IMR-90 (cell line): ENCODE data around the gene LDAH. TPM values are rescaled to one million over a fixed set of nuclear protein-coding genes. Genes with fewer than 3 reads are reported as not detected.

Experiments used
- ATAC-seq: fragments of 200-7000 bp; cut with Tn5 transposase; 2 replicates; pipeline ENCODE4 v1.9.1; 2020; ENCODE audit warnings: low read depth, mild to moderate bottlenecking, moderate library complexity
- BruUV-seq: library from RNA; stranded (reverse); fragments of 400-500 nt; replicated peaks from 2 replicates; lab custom pipeline; 2021; lab: Mats Ljungman, UMichigan
- CTCF ChIA-PET: fragments of 300-600 bp; formaldehyde crosslinking; extraction: SDS; loops from one replicate; lab custom pipeline; 2021; ENCODE audit warnings: antibody characterized with exemption; lab: Yijun Ruan, JAX
- POLR2A ChIA-PET: fragments of 300-600 bp; sonication (Branson Sonifier 250); formaldehyde crosslinking; loops from one replicate; lab custom pipeline; 2022; ENCODE audit warnings: antibody characterized with exemption; ENCODE audit not compliant: unreplicated experiment; lab: Charles Lee
- DNase-seq: peaks from one replicate; pipeline ENCODE4 v3.0.0; 2013
- H2AFZ ChIP-seq: replicated peaks from 2 replicates; pipeline ENCODE3; 2013; ENCODE audit warnings: low read length, mild to moderate bottlenecking; ENCODE audit not compliant: poor library complexity
- H2AK5ac ChIP-seq: 2 replicates; pipeline ENCODE4 v1.6.1; 2013; ENCODE audit warnings: low read depth, low read length, inconsistent platforms
- H2AK9ac ChIP-seq: replicated peaks from 2 replicates; pipeline ENCODE3; 2013; ENCODE audit warnings: mild to moderate bottlenecking, low read depth, low read length, moderate library complexity; ENCODE audit not compliant: poor library complexity
- H2BK120ac ChIP-seq: 2 replicates; pipeline ENCODE4 v1.6.1; 2013; ENCODE audit warnings: low read depth, low read length, inconsistent platforms
- H2BK15ac ChIP-seq: 3 replicates; pipeline ENCODE4 v1.6.1; 2013; ENCODE audit warnings: low read depth, low read length, inconsistent platforms
- H2BK20ac ChIP-seq: 2 replicates; pipeline ENCODE4 v1.6.1; 2013; ENCODE audit warnings: low read depth, mild to moderate bottlenecking, inconsistent platforms, low read length, moderate library complexity
- H2BK5ac ChIP-seq: 2 replicates; pipeline ENCODE4 v1.6.1; 2013; ENCODE audit warnings: mild to moderate bottlenecking, low read depth, low read length, inconsistent platforms; ENCODE audit not compliant: poor library complexity, severe bottlenecking
- H3K14ac ChIP-seq: replicated peaks from 2 replicates; pipeline ENCODE4 v1.6.1; 2013; ENCODE audit warnings: low read depth, low read length, inconsistent platforms
- H3K18ac ChIP-seq: 2 replicates; pipeline ENCODE4 v1.6.1; 2013; ENCODE audit warnings: low read depth, low read length, control low read depth
- H3K23ac ChIP-seq: 2 replicates; pipeline ENCODE4 v1.6.1; 2013; ENCODE audit warnings: low read depth, low read length, inconsistent platforms
- H3K27ac ChIP-seq: 2 replicates; pipeline ENCODE4 v1.5.1; 2013; ENCODE audit warnings: mild to moderate bottlenecking, control low read depth, low read length; ENCODE audit not compliant: insufficient read depth
- H3K27me3 ChIP-seq: 2 replicates; pipeline ENCODE4 v1.6.1; 2013; ENCODE audit warnings: low read length; ENCODE audit not compliant: control insufficient read depth, insufficient read depth
- H3K36me3 ChIP-seq: 2 replicates; pipeline ENCODE4 v1.6.1; 2013; ENCODE audit warnings: low read length, mixed read lengths; ENCODE audit not compliant: control insufficient read depth, insufficient read depth
- H3K4ac ChIP-seq: 2 replicates; pipeline ENCODE4 v1.6.1; 2013; ENCODE audit warnings: low read depth, low read length, inconsistent platforms
- H3K4me1 ChIP-seq: 2 replicates; pipeline ENCODE4 v1.6.1; 2013; ENCODE audit warnings: low read length, mixed read lengths; ENCODE audit not compliant: control insufficient read depth, insufficient read depth
- H3K4me2 ChIP-seq: 2 replicates; pipeline ENCODE4 v1.6.1; 2013; ENCODE audit warnings: low read depth, mild to moderate bottlenecking, control low read depth, low read length, moderate library complexity
- H3K4me3 ChIP-seq: 2 replicates; pipeline ENCODE4 v1.5.1; 2013; ENCODE audit warnings: low read depth, mild to moderate bottlenecking, control low read depth, low read length, moderate library complexity; ENCODE audit not compliant: insufficient read depth
- H3K56ac ChIP-seq: 2 replicates; pipeline ENCODE4 v1.6.1; 2013; ENCODE audit warnings: low read length, inconsistent platforms; ENCODE audit not compliant: insufficient read depth; ENCODE audit errors: extremely low read depth
- H3K79me1 ChIP-seq, 2 experiments: 2 replicates each; pipeline ENCODE4 v1.6.1; 2013; ENCODE audit warnings: low read length in 2 of 2, inconsistent platforms in 1 of 2, low read depth in 1 of 2
- H3K9ac ChIP-seq: 2 replicates; pipeline ENCODE4 v1.6.1; 2013; ENCODE audit warnings: low read depth, low read length, control low read depth
- H3K9me1 ChIP-seq: 2 replicates; pipeline ENCODE4 v1.6.1; 2013; ENCODE audit warnings: low read length, inconsistent platforms; ENCODE audit not compliant: insufficient read depth
- H3K9me3 ChIP-seq: 2 replicates; pipeline ENCODE4 v1.6.1; 2013; ENCODE audit warnings: low read length; ENCODE audit not compliant: control insufficient read depth, insufficient read depth
- H4K20me1 ChIP-seq: 2 replicates; pipeline ENCODE4 v1.6.1; 2013; ENCODE audit warnings: low read length, inconsistent platforms; ENCODE audit not compliant: insufficient read depth
- H4K5ac ChIP-seq: 2 replicates; pipeline ENCODE4 v1.6.1; 2013; ENCODE audit warnings: mild to moderate bottlenecking, low read depth, low read length, control low read depth
- H4K8ac ChIP-seq, 2 experiments: 2 replicates each; pipeline ENCODE4 v1.6.1; 2013; ENCODE audit warnings: low read depth in 2 of 2, low read length in 2 of 2, control low read depth in 1 of 2, inconsistent platforms in 1 of 2
- H4K91ac ChIP-seq: 2 replicates; pipeline ENCODE4 v1.6.1; 2013; ENCODE audit warnings: low read depth, low read length, inconsistent platforms; ENCODE audit not compliant: insufficient read depth
- CTCF ChIP-seq: conservative IDR thresholded peaks from 2 replicates; pipeline ENCODE4 v1.5.1; 2012; ENCODE audit warnings: mild to moderate bottlenecking, low read depth, low read length, improper control_type of control experiment
- MAZ ChIP-seq: IDR thresholded peaks from 2 replicates; pipeline ENCODE4 v1.6.1; 2012; ENCODE audit warnings: low read depth, mild to moderate bottlenecking, low read length, improper control_type of control experiment, moderate library complexity, borderline replicate concordance
- NFE2L2 ChIP-seq: fragments of 150-350 bp; IDR thresholded peaks from 2 replicates; pipeline ENCODE4 v1.6.1; 2016; ENCODE audit warnings: low read depth, mild to moderate bottlenecking, low read length
- RAD21 ChIP-seq: IDR thresholded peaks from 2 replicates; pipeline ENCODE4 v1.6.1; 2012; ENCODE audit warnings: low read length, improper control_type of control experiment
- SMC3 ChIP-seq: fragments of 150-350 bp; IDR thresholded peaks from 2 replicates; pipeline ENCODE4 v1.6.1; 2016; ENCODE audit warnings: low read depth, mild to moderate bottlenecking, antibody characterized with exemption, low read length, moderate library complexity
- WGBS, 2 experiments: methylation state at CpG; one replicate each; pipeline versions ENCODE4 v1.1.5 to v1.1.7; 2013; ENCODE audit warnings: missing lambda C conversion rate in 2 of 2; ENCODE audit not compliant: insufficient read length in 1 of 2; ENCODE audit errors: extremely low coverage in 2 of 2; 5-methylcytosine and 5-hydroxymethylcytosine counted together
- dilution Hi-C: fragments of 300-500 bp; cut with HindIII; formaldehyde crosslinking; loops from one replicate; pipeline ENCODE4 v1.14.3; 2018; ENCODE audit warnings: low sequenced_read_pairs; ENCODE audit not compliant: unreplicated experiment
- in situ Hi-C: fragments of 300-500 bp; cut with MboI; formaldehyde crosslinking; loops from 3 replicates; pipeline ENCODE4 v1.14.3; 2019; ENCODE audit warnings: low sequenced_read_pairs, inconsistent platforms, mixed read lengths
- intact Hi-C: fragments of 100-400 bp; cut with micrococcal nuclease; formaldehyde crosslinking; loops from 2 replicates; pipeline ENCODE4 v1.10.0; 2022
- polyA plus RNA-seq, 3 experiments: library from polyadenylated mRNA; depleted of rRNA; stranded (reverse); fragments of >200 nt; gene quantifications; 2 replicates each; pipeline ENCODE4 v1.2.3, GENCODE V29; 2012; ENCODE audit warnings: low replicate concordance in 1 of 3
- total RNA-seq: library from RNA; depleted of rRNA; stranded (reverse); fragments of >200 nt; gene quantifications from 2 replicates; pipeline ENCODE4 v1.2.3, GENCODE V29; 2012
- TF ChIP-seq, protein P1 (sequence below): fragments of 150-350 bp; IDR thresholded peaks from 2 replicates; pipeline ENCODE4 v1.6.1; 2016; ENCODE audit warnings: low read depth, mild to moderate bottlenecking, low read length, moderate library complexity, borderline replicate concordance

The LDAH gene
- total and polyA plus RNA-seq, 2 of the 4 experiments (the other 2 are of a cell fraction): 12.1 to 31.7 TPM

DNA sequence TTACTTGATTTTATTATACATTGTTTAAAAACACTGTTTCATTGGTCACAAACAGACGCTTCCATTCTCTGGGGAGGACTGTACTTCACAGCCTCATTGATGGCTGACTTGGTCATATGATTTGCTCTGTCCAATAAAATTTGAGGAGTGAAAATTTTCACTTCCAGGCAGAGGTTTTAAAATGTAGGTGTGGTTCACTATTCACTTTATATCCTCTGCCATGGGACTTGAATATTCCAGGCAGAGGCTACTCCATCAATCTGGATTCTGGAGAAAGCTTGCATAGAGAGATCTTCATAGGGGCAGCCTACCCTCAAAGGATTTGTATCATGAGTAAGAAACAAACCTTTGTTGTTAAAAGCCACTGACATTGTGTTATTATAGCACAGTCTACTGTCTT lies 56.7 kb downstream of the LDAH start:
- no peak overlapping the region for H3K14ac ChIP-seq
- no peak overlapping the region for H3K27ac ChIP-seq
- H2AK5ac ChIP-seq: no peak overlapping the region
- H3K4me2 ChIP-seq: no peak overlapping the region
- BruUV-seq: no TSS peak
- peaks cover 0 to 3% of the 10 kb centered on the region in 2 experiments; a peak in 1 of 4 replicates for H3K79me1 ChIP-seq
- ChIA-PET CTCF (no interaction called here), POLR2A (no interaction called here)
- no peak overlapping the region for H3K4me3 ChIP-seq
- H4K8ac ChIP-seq: no peak overlapping the region
- no peak overlapping the region for H3K4ac ChIP-seq
- H3K9me3 ChIP-seq: no peaks in the 10 kb centered on the region
- H2AK9ac ChIP-seq: no peak overlapping the region
- H3K4me1 ChIP-seq: 0 out of 2 replicates have a peak, but pooled peaks cover 2% of the 10 kb centered on the region
- no CpG with 5 or more reads among the region's 1 CpG for WGBS, 2 experiments
- no peaks in the 10 kb centered on the region; the same call in 1 of the 2 replicates for H4K20me1 ChIP-seq
- dilution Hi-C loops (no loop called here), in situ Hi-C loops (no loop called here), intact Hi-C loops (no loop called here)
- no peak overlapping the region for H2AFZ ChIP-seq
- H2BK15ac ChIP-seq: no peak overlapping the region
- no peak overlapping the region for H2BK5ac ChIP-seq
- no peak for DNase-seq
- H3K9ac ChIP-seq: no peak overlapping the region
- ATAC-seq: no peak
- H2BK120ac ChIP-seq: no peak overlapping the region
- H3K9me1 ChIP-seq: peaks cover 3% of the 10 kb centered on the region
- peaks cover 3% of the 10 kb centered on the region; the same call in 1 of the 2 replicates for H3K36me3 ChIP-seq
- no peak overlapping the region for H3K56ac ChIP-seq
- no peak overlapping the region for H3K18ac ChIP-seq
- H4K91ac ChIP-seq: no peak overlapping the region
- H3K27me3 ChIP-seq: no peaks in the 10 kb centered on the region
- H3K23ac ChIP-seq: no peak overlapping the region
- H4K5ac ChIP-seq: no peak overlapping the region
- TF ChIP-seq NFE2L2 (no peak), SMC3 (no peak), CTCF (no peak), RAD21 (no peak), MAZ (no peak)
- TF ChIP-seq, protein P1, sequence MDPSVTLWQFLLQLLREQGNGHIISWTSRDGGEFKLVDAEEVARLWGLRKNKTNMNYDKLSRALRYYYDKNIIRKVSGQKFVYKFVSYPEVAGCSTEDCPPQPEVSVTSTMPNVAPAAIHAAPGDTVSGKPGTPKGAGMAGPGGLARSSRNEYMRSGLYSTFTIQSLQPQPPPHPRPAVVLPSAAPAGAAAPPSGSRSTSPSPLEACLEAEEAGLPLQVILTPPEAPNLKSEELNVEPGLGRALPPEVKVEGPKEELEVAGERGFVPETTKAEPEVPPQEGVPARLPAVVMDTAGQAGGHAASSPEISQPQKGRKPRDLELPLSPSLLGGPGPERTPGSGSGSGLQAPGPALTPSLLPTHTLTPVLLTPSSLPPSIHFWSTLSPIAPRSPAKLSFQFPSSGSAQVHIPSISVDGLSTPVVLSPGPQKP: no peak
- no peak overlapping the region for H2BK20ac ChIP-seq
